ENCODE data around the gene LINGO4. TPM values are rescaled to one million over a fixed set of nuclear protein-coding genes. Genes with fewer than 3 reads are reported as not detected.
"Not testable (repeated sequence)": the region's sequence is repeated elsewhere in the genome, so short reads cannot be mapped to it uniquely, and the experiment has no call there.

The LINGO4 gene
- total and polyA plus RNA-seq, 3 experiments from 2014 or later: 0.09 to 0.28 TPM; not detected in 1

- H3K9me3 Mint-ChIP-seq: no peaks in the 10 kb centered on the region
- Histone ChIP-seq H3K27me3 (ENCODE audit: insufficient read depth, low read length, poor library complexity, severe bottlenecking) (no peaks in the 10 kb centered on the region), H3K36me3 (ENCODE audit: insufficient read depth, low read length) (peaks cover 35% of the 10 kb centered on the region)
Observed at GRCh38 chr1:151776665-151777062, 28.6 kb downstream of the LINGO4 start.

DNA sequence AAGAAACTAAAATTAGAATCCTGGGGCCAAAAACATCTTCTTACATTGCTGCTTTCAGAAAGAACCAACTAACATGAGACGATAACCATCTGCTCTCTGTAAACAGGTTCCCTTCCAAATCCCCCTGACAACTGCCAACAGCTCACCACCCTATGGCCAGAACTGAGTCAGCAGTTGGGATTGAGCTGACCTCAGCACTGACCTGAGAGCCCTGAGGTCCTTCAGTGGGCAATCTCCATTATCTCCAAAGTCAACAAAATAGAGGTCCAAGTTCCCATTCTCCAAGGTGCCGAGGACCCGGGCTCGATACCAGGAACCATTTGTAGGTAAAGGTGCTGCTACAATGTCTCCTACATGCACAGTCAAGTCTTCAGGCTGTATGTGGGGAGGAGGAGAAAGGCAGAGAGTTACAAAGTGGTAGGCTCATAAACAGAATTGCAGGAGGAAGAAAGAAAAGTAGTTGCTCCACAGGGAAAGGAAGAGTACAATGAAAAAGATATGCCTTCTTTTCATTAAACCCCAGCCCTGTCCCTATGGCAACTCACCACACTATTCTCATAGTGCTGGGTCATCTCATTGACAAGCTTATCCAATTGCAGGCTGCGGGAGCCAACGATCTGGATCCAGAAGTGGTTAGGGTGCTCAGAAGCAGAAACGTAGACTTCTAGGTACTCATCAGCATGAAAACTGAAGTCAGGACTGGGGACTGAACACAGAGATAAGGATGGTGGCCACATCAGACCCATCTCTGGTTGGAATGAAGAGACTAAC is 29.1 kb downstream of the LINGO4 start:
- CTCF ChIA-PET: interaction anchor here (1.4 kb wide), 1 partner anchor 13 kb away, joined by 4 read pairs; no protein-coding TSS in a partner anchor
- no peaks in the 10 kb centered on the region for H3K9me3 Mint-ChIP-seq
- H3K27me3 Mint-ChIP-seq: no peaks in the 10 kb centered on the region
- peaks cover 8 to 78% (median 31%) of the 10 kb centered on the region in 3 donors for H3K36me3 Mint-ChIP-seq
- Histone ChIP-seq H3K27me3 (ENCODE audit: insufficient read depth, low read length, poor library complexity, severe bottlenecking) (no peaks in the 10 kb centered on the region), H3K36me3 (ENCODE audit: insufficient read depth, low read length) (peaks cover 35% of the 10 kb centered on the region), H3K4me1 (ENCODE audit: insufficient read depth, low read length) (no peaks in the 10 kb centered on the region), H3K27ac (ENCODE audit: low read depth, low read length) (no peak overlapping the region), H3K4me3 (ENCODE audit: low read length) (no peak overlapping the region), H3K9me3 (ENCODE audit: low read length) (no peaks in the 10 kb centered on the region)
- POLR2A ChIA-PET: no interaction called here
- no peak overlapping the region for H3K4me3 Mint-ChIP-seq
- H3K4me1 Mint-ChIP-seq: no peaks in the 10 kb centered on the region
- peak overlapping the region in 1 of 8 donors; percentile 50 for H3K27ac Mint-ChIP-seq
- no peak for DNase-seq

More at GRCh38 chr1:151776665-151777062, 28.6 kb downstream of the LINGO4 start:
- no peak for DNase-seq
- Histone ChIP-seq H3K4me1 (ENCODE audit: insufficient read depth, low read length) (no peaks in the 10 kb centered on the region), H3K9me3 (ENCODE audit: low read length) (no peaks in the 10 kb centered on the region), H3K27ac (ENCODE audit: low read depth, low read length) (no peak overlapping the region), H3K4me3 (ENCODE audit: low read length) (no peak overlapping the region)
- Mint-ChIP-seq H3K36me3 (peaks cover 12 to 80% (median 34%) of the 10 kb centered on the region in 3 donors), H3K4me1 (no peaks in the 10 kb centered on the region), H3K27me3 (no peaks in the 10 kb centered on the region), H3K27ac (no peak overlapping the region), H3K4me3 (no peak overlapping the region)
- ChIA-PET CTCF (no interaction called here), POLR2A (no interaction called here)

DNA sequence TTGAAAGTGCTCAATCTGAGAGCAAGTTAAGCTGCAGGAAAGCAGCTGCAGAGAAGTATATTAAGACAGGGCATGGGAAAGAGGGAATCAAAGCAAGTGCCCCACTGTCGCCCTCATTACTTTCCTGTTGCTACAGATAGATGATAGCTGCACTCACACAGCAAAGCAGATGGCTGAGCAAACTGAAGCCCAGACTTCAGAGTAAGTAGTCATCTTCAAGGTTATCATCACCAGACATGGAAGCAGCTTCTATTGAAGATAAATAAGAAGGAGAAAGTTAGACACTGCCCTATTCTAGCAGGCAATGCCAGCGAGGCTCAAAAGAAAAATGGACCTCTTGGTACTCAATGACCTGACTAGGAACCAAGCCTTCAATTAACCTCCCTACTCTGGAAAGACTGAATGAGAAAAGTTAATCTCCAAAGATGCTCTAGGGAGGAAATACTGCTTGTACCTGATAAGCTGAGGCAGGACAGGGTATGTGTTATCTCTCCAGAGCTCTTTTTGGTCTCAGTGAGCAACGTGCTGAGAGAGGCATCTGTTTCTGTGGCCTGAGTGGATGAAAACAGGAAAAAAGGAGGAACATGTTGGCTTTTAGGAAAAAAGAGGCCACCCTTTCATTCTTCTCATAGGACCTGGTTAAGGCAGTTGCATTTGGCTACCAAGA is 30.8 kb downstream of the LINGO4 start:
- H3K9me3 ChIP-seq (ENCODE audit: low read length): no peaks in the 10 kb centered on the region
- no peak overlapping the region for H3K27ac ChIP-seq (ENCODE audit: low read depth, low read length)
- H3K27me3 ChIP-seq (ENCODE audit: insufficient read depth, low read length, poor library complexity, severe bottlenecking): no peaks in the 10 kb centered on the region
- H3K4me1 Mint-ChIP-seq: no peaks in the 10 kb centered on the region
- H3K9me3 Mint-ChIP-seq: no peaks in the 10 kb centered on the region
- ChIA-PET POLR2A (no interaction called here), CTCF (interaction anchor here (1.2 to 1.4 kb wide), 2 partner anchors 15 kb away, joined by 3 to 4 read pairs; no protein-coding TSS in a partner anchor)
- peaks cover 35% of the 10 kb centered on the region for H3K36me3 ChIP-seq (ENCODE audit: insufficient read depth, low read length)
- H3K36me3 Mint-ChIP-seq: peaks cover 8 to 69% (median 28%) of the 10 kb centered on the region in 3 donors
- no peaks in the 10 kb centered on the region for H3K4me1 ChIP-seq (ENCODE audit: insufficient read depth, low read length)
- DNase-seq: no peak
- no peaks in the 10 kb centered on the region for H3K27me3 Mint-ChIP-seq
- no peak overlapping the region for H3K4me3 Mint-ChIP-seq
- H3K27ac Mint-ChIP-seq: no peak overlapping the region
- H3K4me3 ChIP-seq (ENCODE audit: low read length): no peak overlapping the region

- Mint-ChIP-seq H3K36me3 (peaks cover 8 to 62% (median 21%) of the 10 kb centered on the region in 3 donors), H3K27ac (no peak overlapping the region), H3K27me3 (no peaks in the 10 kb centered on the region), H3K4me3 (no peak overlapping the region), H3K4me1 (no peaks in the 10 kb centered on the region), H3K9me3 (no peaks in the 10 kb centered on the region)
- H3K4me1 ChIP-seq (ENCODE audit: insufficient read depth, low read length): no peaks in the 10 kb centered on the region
- no peak for DNase-seq
- CTCF ChIA-PET: interaction anchor here (1.2 kb wide), 1 partner anchor 14 kb away, joined by 3 read pairs; no protein-coding TSS in a partner anchor
- H3K36me3 ChIP-seq (ENCODE audit: insufficient read depth, low read length): peaks cover 34% of the 10 kb centered on the region
- H3K27ac ChIP-seq (ENCODE audit: low read depth, low read length): no peak overlapping the region
- H3K4me3 ChIP-seq (ENCODE audit: low read length): no peak overlapping the region
- POLR2A ChIA-PET: no interaction called here
- H3K9me3 ChIP-seq (ENCODE audit: low read length): no peaks in the 10 kb centered on the region
- H3K27me3 ChIP-seq (ENCODE audit: insufficient read depth, low read length, poor library complexity, severe bottlenecking): no peaks in the 10 kb centered on the region
Observed at GRCh38 chr1:151773702-151774101, 31.5 kb downstream of the LINGO4 start.

DNA sequence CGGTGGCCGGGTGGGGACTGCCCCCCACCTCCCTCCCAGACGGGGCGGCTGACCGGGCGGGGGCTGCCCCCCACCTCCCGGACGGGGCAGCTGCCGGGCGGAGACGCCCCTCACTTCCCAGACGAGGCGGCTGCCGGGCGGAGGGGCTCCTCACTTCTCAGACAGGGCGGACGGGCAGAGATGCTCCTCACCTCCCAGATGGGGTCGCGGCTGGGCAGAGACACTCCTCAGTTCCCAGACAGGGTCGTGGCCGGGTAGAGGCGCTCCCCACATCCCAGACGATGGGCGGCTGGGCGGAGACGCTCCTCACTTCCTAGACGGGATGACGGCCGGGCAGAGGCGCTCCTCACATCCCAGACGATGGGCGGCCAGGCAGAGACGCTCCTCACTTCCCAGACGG is 35.9 kb downstream of the LINGO4 start:
- H3K27ac ChIP-seq (ENCODE audit: low read depth, low read length); H3K4me1 Mint-ChIP-seq; H3K4me3 ChIP-seq (ENCODE audit: low read length); CTCF ChIA-PET; H3K27me3 ChIP-seq (ENCODE audit: insufficient read depth, low read length, poor library complexity, severe bottlenecking); H3K4me3 Mint-ChIP-seq; H3K4me1 ChIP-seq (ENCODE audit: insufficient read depth, low read length); H3K9me3 Mint-ChIP-seq; H3K27me3 Mint-ChIP-seq; POLR2A ChIA-PET; DNase-seq; H3K9me3 ChIP-seq (ENCODE audit: low read length); H3K36me3 ChIP-seq (ENCODE audit: insufficient read depth, low read length): not testable (repeated sequence)
- peaks cover 0 to 21% (median 2%) of the 10 kb centered on the region in 3 donors for H3K36me3 Mint-ChIP-seq
- peak overlapping the region in 1 of 8 donors; percentile 38 for H3K27ac Mint-ChIP-seq

DNA sequence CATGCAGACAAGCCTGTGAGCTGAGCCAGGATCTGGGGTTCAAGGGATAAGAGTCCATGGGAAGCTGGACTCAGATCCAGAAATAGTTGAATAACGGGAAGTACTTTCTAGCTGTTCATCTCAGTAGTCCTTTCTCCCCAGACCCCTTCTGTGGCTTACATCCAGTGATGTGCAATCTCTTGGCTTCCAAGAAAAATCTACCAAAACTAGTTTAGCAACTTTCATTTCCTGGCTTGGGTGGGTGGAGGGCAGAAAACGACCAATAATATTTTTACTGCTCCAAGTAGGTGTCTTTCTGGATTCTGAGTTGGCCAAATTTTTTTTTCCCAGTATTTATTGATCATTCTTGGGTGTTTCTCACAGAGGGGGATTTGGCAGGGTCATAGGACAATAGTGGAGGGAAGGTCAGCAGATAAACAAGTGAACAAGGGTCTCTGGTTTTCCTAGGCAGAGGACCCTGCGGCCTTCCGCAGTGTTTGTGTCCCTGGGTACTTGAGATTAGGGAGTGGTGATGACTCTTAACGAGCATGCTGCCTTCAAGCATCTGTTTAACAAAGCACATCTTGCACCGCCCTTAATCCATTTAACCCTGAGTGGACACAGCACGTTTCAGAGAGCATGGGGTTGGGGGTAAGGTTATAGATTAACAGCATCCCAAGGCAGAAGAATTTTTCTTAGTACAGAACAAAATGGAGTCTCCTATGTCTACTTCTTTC is 36.7 kb downstream of the LINGO4 start:
- H3K27me3 ChIP-seq (ENCODE audit: insufficient read depth, low read length, poor library complexity, severe bottlenecking); H3K27ac ChIP-seq (ENCODE audit: low read depth, low read length); H3K4me1 ChIP-seq (ENCODE audit: insufficient read depth, low read length); H3K36me3 ChIP-seq (ENCODE audit: insufficient read depth, low read length); POLR2A ChIA-PET; H3K4me3 Mint-ChIP-seq; H3K9me3 ChIP-seq (ENCODE audit: low read length); H3K9me3 Mint-ChIP-seq; CTCF ChIA-PET; H3K4me3 ChIP-seq (ENCODE audit: low read length); DNase-seq; H3K27me3 Mint-ChIP-seq: not testable (repeated sequence)
- Mint-ChIP-seq H3K36me3 (peaks cover 0 to 17% (median 2%) of the 10 kb centered on the region in 3 donors), H3K27ac (peak overlapping the region in 1 of 8 donors; percentile 81), H3K4me1 (peaks cover 10 to 12% (median 11%) of the 10 kb centered on the region in 3 donors)

- H3K27me3 ChIP-seq (ENCODE audit: insufficient read depth, low read length, poor library complexity, severe bottlenecking): no peaks in the 10 kb centered on the region
- H3K36me3 ChIP-seq (ENCODE audit: insufficient read depth, low read length): peaks cover 17% of the 10 kb centered on the region
- peak overlapping the region; percentile 81 for H3K4me3 ChIP-seq (ENCODE audit: low read length)
- H3K36me3 Mint-ChIP-seq: peaks cover 0 to 45% (median 11%) of the 10 kb centered on the region in 3 donors
- no peak for DNase-seq
- H3K9me3 Mint-ChIP-seq: no peaks in the 10 kb centered on the region
- peak overlapping the region; percentile 83 to 98 (median 92) for H3K4me3 Mint-ChIP-seq
- ChIA-PET POLR2A (interaction anchor here (0.5 to 1.9 kb wide), 5 partner anchors 26 to 282 kb away, joined by 3 to 14 read pairs (median 4); partner anchors contain the start of gene TDRKH), CTCF (interaction anchor here (0.9 to 1.7 kb wide), 2 partner anchors 26 to 114 kb away, joined by 3 to 6 read pairs; partner anchors contain the start of gene TDRKH)
- peak overlapping the region; percentile 86 for H3K27ac ChIP-seq (ENCODE audit: low read depth, low read length)
- H3K9me3 ChIP-seq (ENCODE audit: low read length): no peaks in the 10 kb centered on the region
- H3K4me1 Mint-ChIP-seq: peaks cover 19 to 29% (median 23%) of the 10 kb centered on the region in 3 donors
- peak overlapping the region; percentile 84 to 99 (median 98) for H3K27ac Mint-ChIP-seq
- H3K27me3 Mint-ChIP-seq: no peaks in the 10 kb centered on the region
- peaks cover 12% of the 10 kb centered on the region for H3K4me1 ChIP-seq (ENCODE audit: insufficient read depth, low read length)
Observed at GRCh38 chr1:151763990-151764389, 41.2 kb downstream of the LINGO4 start.
